Hippocampal formation (tissue), 2 donors: Measurements from ENCODE around the gene CEP85L.
"Not testable (repeated sequence)": the region's sequence is repeated elsewhere in the genome, so short reads cannot be mapped to it uniquely, and the experiment has no call there.

Experiments
- DNase-seq, 2 donors: peaks; one replicate each; lab custom pipeline; 2025; lab: John Stamatoyannopoulos, UW

CEP85L gene

DNA sequence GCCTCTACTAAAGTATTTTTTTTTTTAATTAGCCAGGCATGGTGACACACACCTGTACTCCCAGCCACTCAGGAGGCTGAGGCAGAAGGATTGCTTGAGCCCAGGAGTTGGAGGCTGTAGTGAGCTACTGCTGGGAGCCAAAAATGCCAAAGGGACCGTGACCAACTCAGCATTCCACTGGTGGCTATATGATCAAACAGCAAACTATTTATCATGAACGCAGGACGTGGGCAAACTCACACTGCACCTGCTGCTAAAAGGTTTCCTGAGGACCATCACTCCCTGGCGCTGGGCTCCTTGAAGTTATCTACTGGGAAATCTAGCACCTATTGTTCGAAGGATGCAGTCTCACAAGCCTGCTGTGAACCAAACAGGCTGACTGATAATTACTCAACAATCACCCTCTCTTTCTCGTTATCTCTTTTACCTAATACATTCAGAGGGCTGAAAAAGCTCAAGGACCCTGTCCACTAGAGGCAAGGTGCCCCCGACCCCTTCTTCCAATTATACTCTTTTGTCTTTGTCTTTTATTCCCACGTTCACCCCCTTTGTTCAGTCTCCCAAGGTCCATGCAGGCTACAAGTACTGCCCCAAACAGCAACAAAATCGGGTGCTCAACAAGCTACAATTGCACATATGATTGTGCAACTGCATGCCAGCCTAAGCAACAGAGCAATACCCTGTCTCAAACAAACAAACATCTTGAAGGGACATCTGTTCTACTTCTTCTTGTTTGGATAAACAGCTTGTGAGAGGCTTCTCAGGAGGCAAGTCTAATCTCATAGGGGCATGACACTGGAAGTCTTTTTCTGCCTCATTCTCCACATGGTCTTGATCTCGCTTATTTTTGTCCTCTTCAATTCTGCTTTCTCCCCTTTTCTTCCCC is 151.0 kb downstream of the CEP85L start:
- DNase-seq, result no peak

DNA sequence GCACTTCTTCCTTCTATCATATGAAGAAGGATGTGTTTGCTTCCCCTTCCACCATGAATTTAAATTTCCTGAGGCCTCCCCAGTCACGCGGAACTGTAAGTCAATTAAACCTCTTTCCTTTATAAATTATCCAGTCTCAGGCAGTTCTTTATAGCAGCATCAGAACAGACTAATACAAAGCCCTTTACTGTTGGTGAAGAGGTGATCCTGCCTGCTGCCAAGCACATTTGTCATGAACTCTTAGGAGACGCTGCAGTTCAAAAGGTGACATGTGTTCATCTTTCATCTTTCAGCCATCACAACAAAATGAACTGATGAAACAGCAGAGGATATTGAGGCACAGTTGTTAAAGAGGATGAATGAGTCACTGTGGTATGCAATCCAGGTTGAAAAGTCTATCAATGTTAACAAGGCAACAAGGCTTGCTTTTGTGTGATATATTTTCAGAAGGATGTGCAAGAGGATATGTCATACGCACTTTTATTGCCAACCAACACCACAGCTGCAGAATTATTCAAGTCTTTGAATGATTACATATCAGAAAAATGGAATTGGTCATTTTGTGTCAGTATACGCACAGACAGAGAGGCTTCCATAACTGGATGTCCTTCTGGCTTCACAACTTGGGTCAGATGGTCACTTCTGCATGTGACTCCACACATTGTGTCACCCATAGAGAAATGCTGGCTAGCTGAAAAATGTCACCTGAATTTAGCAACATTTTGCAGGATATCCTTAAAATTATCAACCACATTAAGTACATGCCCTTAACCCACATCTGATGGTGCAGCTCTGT is 155.7 kb downstream of the CEP85L start:
- no peak for DNase-seq

DNA sequence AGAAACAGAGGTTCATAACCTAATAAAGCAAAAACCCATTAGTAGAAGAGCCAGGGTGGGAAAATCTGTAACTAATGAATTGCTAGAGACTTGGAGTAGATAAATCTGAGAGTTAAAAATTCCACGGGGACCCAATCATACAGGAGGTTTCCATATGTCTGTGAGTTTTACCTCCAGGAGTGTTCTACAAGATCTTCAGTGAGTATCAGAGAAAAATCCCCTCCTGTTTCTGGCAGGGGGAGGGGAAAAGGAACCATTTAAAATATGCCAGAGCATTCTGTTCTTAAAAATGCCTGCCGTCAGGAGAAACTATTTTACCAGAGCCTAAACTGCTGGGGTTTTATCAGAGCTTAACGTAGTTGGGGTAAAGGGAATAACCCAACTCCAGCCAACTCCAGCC is 157.3 kb downstream of the CEP85L start:
- no peak for DNase-seq

DNA sequence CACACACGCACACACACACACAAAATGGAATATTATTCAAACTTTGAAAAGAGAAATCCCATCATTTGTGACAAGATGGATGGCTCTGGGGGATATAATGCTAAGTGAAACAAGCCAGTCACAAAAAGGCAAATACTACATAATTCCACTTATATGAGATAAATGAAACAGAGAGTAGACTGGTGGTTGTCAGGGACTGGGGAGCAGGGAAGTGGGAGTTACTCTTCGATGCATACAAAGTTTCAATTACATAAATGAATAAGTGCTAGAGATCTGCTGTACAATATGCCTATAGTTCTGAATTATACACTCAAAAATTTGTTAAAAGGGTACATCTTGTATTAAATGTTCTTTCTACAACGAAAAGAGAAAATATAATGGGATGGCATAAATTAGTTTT is 161.4 kb downstream of the CEP85L start:
- DNase-seq, result no peak

DNA sequence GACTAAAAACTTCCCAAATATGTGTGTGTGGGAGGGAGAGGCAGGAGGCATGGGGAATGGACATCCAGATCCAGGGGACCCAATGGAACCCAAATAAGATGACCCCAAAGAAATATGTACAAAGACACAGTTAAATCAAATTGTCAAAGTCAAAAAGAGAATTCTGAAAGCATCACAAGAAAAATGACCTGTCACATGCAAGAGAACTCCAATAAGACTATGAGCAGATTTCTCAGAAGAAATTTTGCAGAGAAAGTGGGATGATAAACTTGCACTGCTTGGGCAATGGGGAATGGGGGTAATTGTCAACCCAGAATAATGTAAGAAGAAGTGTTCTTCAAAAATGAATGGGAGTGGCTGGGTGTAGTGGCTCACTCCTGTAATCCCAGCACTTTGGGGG is 162.8 kb downstream of the CEP85L start:
- DNase-seq, result no peak

DNA sequence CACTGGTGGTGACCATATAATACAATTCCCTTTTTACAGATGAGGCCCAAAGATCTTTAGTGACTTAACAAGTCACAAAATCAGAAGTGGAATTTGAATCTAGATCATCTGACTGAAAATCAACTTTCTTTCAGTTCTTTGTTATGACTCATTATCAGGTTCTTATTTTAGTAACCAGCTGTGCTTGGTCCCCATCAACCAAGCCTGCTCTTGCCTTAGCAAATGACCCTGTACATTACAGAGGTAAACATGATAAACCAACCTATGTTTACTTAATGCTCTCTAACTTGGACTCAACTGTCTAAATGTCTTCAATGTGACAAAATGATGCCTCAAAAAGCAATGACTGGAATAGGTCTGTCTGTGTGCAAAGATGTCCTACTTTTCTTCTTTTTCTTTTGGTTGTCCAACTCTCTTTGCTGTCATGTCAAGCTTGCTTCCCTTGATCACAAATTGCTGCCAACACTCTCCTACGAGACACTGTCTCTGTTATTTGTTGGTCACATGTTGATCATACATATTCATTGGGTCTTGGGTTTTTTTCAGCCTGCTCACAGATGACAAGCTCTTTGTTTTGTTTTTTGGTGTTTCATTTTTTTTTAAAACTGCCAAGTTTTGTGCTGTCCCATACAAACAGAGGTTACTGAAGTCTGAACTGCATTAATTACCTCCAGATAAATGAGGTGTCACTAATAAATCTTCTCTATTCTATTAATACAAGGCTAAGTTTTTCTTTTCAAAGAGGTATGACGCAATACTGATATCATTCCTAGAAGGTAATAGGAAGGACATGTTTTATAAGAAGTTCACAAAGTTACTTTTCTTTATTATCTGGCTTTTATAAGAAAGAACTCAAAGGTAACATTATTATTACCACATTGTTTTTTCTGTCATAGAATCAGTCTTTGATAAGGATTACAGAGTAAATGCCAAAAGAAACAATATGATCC is 165.5 kb downstream of the CEP85L start:
- peak; percentile 43 to 93 for DNase-seq

DNA sequence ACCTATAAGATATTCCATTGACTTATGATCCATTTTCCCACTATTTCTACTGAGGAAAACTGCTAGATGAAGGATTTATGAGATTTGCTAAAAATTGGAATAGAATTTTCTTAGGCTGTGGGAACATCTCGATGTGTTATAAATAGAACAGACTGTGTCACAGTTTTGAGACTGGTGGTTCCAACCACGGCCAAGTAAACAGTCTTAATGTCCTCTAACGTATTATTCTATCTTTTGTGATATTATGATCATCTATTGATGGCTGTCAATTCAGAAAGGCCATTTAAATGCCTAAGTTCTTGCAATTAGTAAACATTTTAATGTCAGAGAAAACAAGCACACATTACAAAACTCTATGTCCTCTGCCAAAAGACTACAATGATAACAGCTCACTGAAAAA is 174.8 kb downstream of the CEP85L start:
- DNase-seq, result no peak

DNA sequence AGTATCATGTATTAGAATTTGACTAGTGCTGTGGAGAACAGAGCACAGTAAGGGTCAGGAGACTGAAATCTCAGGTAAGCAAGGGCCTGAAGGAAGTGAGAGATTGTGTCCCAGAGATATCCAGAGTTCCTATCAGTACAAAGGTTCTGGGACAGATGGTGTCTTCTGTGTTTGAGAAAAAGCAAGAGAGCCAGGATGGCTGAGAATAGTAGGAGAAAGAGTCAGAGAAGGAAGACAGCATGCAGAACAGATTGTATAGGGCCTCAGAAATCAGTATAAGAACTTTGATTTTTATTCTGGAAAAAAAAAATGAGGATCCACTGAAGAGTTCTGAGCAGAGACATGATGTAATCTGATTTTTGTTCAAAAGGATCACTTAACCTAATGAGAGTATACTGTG is 178.1 kb downstream of the CEP85L start:
- DNase-seq, result peak in 1 of 2 donors; percentile 25

DNA sequence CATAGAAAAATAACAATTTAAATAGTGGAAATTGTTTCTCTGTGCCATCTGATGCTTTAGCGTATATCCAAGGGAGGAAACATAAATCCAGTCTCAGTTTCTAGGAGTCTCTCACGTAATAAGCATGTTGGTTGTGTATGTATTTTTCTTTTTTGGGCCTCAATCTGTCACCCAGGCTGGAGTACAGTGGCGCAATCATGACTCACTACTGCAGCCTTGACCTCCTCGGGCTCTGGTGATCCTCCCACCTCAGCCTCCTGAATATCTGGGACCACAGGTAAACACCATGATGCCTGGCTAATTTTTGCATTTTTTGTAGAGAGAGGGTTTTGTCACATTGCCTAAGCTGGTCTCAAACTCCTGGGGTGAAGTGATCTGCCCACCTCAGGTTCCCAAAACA is 181.9 kb downstream of the CEP85L start:
- no peak for DNase-seq

DNA sequence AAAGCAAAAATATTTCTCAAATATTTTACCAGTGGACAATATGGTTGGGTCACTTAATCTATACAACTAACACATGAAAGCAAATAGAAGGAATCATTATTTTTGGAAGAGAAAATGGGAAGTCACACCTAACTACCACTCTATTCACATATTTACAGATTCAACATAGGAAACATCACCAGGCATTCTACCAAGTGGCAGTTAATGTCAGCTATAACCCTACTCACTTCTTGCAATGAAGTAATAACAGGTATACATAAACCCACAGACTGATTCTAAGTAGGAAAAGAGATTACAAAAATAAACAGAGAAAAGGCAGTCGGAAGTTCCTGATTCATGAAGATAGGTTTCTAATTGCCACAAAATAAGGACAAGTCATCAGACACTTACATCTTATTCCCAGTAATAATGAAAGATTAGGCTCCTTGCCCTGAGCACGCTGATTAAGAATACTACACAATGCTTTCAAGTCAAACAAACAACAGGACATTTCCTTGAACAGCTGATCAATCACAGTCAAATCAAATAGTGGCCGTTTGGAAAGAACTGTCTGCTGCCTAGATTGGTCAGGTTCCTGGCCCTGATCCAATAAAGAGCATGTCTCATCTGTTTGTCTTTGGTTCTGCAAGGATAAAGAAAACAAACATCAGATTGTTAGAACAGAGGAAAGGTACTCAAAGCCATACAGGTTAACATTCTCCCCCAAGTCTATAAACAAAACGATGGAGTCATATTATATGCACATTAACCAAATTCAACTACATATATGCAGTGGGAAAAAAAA is 182.5 kb downstream of the CEP85L start:
- no peak for DNase-seq

DNA sequence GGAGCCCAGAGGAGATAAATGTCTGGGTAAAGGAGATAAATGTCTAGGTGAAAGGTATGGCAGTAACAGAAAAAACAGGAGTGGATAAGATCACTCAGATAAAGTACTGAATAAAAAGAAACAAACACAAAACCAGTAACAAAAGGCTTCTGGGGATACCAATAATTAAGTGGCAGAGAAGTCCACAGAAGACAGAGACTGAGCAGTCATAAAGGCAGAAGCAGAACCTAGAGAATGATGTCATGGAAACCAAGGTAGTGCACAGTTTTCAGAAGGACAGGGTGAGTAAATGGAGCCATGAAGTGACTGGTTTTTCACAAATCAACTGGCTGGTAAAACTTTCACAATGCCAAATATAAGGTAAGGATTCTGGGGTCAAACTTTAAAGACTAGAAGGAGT is 184.2 kb downstream of the CEP85L start:
- DNase-seq, result no peak

DNA sequence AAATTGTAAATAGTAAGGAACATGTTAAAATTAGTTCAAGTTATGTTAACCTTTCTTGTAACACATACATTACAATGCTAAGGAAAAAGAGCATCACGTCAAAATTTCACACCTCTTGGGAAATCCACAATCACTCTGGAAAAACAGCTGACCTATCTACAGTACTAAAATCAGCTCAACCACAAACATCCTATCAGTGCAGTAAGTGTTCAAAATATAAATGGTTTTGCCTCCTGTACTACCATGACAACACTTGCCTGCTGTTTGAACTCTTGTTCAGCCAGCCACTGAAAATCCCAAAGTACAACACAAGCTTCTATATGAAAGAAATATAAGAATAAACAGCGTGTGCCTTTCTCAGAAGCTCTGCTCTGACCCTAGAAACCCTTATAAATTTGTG is 186.8 kb downstream of the CEP85L start:
- no peak for DNase-seq

DNA sequence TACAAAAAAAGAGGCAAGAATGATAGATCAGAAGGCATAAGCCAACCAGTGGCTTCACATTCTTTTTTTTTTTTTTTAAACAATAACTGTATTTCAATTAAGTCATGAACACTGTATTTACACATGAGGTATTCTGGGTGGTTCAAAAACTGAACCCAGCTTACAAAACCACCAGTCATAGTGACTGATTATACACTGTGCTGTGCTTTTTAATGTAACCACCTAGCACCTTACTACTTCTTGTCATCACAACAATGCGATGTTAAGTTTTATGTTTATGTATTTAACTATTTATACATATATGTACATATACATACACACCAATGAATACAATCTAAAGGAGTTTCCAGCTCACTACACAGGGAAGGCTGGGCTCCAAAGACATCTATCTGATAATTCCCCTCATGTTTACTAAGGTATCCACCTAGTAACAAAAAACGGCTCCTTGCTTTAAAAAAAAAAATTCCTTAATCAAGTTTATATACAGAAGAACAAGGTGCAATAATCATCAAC is 190.4 kb downstream of the CEP85L start:
- no peak for DNase-seq

DNA sequence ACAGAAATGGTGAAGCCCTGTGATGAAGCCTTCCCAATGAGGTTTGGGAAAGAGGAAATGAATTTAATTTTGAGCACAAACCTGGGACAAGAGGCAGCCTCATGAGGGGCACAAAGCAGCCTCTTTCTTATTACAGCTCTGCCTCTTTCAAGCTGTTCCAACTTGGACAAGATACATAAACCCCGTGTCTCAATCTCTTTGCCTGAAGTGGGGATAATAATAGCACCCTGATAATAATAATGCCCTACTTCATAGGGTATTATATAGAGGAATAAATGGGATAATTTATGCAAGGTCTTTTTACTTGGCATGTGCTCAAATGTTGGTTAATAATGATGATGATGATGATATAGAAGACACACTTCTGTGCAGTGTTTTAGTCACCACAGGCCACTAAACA is 194.4 kb downstream of the CEP85L start:
- no peak for DNase-seq

DNA sequence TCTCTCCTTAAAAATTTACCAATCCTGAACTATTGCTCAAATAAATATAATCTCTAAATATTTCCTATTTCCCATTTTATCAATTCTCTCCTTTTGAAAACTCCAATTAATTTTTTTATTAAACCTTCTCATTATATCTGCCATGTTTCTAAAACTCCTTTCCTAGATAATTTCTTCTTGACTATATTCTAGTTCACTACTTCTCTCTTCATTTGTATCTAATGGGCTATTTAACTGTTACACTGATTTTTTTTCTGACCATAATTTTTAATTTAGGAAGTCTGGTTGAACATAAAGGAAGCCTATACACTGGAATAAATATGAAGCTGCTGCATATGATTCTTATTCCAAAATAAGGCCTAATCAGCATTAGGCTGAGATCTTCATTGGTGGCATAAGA is 199.6 kb downstream of the CEP85L start:
- DNase-seq, result no peak

DNA sequence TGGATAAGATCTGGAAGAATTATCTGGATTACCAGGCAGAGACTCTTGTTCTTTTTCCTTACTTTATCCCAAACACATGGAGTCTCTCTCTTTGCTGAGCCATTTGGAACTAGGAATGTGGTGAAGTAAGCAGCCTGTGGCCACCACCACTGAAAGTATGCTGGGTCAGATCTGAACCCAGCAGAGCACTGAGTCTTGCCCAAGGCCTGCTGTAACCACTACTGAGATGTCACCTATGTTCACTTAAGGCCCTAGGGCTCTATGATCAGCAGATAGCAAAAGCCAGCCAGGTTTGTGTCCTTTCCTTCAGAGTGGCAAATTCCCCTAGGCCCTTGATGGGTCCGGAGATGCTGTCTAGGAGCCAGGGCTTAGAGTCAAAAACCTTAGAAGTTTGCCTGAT is 206.6 kb downstream of the CEP85L start:
- DNase-seq, result no peak

DNA sequence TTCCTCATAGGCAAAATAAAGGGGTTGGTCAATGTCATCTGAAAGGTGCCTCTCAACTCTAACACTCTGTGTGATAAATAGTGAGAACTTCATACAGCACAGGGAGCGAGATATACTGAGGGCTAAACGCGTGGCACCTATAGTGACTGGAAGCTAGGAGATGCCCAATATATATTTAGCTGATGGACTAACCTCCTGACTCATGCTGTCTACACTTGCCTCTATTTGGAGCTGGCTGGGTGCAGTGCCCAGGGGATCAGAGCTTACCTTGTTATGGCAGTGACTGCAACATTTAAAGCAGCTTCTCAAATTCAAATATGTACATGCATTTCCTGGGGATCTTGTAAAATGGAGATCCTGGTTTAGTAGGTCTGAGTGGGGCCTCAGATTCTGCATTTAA is 214.9 kb downstream of the CEP85L start:
- DNase-seq, result no peak

DNA sequence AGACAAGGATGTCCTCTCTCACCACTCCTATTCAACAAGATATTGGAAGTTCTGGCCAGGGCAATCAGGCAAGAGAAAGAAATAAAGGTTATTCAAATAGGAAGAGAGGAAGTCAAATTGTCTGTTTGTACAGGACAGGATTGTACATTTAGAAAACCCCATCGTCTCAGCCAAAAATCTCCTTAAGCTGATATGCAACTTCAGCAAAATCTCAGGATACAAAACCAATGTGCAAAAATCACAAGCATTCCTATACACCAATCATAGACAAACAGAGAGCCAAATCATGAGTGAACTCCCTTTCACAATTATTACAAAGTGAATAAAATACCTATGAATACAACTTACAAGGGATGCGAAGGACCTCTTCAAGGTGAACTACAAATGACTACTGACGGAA is 217.2 kb downstream of the CEP85L start:
- not testable (repeated sequence) for DNase-seq

DNA sequence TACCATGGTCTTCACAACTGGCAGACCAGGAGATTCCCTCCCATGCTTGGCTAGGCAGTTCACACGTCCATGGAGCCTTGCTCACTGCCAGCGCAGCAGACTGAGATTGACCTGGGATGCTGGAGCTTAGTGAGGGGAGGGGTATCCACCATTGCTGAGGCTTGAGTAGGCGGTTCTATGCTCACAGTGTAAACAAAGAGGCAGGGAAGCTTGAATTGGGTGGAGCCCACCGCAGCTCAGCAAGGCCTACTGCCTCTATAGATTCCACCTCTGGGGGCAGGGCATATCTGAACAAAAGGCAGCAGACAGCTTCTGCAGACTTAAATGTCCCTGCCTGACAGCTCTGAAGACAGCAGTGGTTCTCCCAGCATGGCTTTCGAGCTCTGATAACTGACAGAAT is 230.1 kb downstream of the CEP85L start:
- not testable (repeated sequence) for DNase-seq

DNA sequence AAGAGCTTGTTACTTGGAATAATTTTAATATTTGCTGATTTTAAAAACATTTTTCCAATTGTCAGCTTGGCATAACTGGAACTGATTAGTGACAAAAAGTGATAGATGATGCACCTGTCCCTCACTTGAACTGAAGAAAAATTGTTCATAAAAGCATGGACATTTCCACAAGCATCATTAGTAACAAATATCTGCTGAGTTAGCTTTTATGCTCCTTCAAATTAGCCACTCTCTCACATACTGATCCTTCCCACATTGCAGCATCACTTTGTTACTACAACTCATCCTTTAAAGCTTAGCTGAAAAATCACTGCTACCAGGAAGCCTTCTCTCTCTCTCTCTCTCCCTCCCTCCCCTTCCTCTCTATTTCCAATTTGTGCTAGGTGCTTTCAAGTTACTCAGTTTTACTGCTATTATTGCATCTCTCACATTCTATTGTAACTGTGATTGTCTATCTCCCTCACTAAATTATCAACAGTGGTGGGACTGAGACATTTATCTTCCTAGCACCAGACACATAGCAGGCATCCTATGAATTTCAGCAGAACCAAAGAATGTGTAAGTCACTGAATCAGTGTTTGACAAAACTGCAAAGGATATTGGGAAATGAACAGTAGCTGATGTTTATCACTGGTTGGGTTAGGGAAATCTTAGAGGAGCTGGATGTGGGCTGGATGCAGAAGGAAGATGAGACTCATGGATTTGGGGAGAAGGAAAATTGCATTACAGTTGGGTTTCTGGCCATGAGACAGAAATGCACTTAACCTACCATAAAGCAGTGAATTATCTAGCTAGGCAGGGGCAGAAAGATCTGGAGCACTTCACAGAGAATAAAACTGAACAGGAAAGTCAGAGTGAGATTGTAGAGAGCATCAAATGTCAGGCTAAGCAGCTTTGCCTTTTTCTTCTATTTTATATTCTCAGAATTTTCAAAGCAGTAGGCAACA is 231.7 kb downstream of the CEP85L start:
- DNase-seq, result no peak
